ENCODE data around the gene THSD4.

DNA sequence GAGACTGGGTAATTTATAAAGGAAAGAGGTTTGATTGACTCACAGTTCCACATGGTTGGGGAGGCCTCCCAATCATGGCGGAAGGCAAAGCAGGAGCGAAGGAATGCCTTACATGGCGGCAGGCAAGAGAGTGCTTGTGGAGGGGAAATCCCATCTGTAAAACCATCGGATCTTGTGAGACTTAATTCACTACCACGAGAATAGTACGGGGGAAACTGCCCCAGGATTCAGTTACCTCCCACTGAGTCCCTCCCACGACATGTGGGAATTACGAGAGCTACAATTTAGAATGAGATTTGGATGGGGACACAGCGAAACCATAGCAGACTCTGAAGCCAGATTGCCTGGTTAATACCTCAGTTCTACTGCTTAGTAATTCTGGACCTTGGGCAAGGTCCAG is 67.8 kb downstream of the THSD4 start:
- TF ChIP-seq EZH2 (IDR thresholded peaks at IDR 0.05; ENCODE audit: insufficient read depth, low read length) (no peak), CTCF (IDR thresholded peaks at IDR 0.05; ENCODE audit: insufficient read depth, low read depth, low read length) (no peak)
